Measurements from ENCODE around the gene CSMD2. TPM values are rescaled to one million over a fixed set of nuclear protein-coding genes. Genes with fewer than 3 reads are reported as not detected.

The CSMD2 gene
- total and polyA plus RNA-seq, 4 donors = 0.25 to 2.4 (median 1.7) TPM

GRCh38 chr1:33805988-33806387 lies 359.0 kb downstream of the CSMD2 start:
- intact Hi-C loops (cut with DNase I) = no loop called here

GRCh38 chr1:33802268-33802667 lies 362.8 kb downstream of the CSMD2 start:
- Histone ChIP-seq H3K4me3 (ENCODE audit: low read length in 2 of 2) (no peak overlapping the region), H3K27ac (ENCODE audit: low read depth in 1 of 2, low read length in 2 of 2) (no peak overlapping the region), H3K36me3 (ENCODE audit: control insufficient read depth in 1 of 2, insufficient read depth in 2 of 2, low read length in 1 of 2) (no peaks in the 10 kb centered on the region), H3K27me3 (ENCODE audit: control insufficient read depth in 1 of 2, insufficient read depth in 2 of 2, low read length in 1 of 2) (no peaks in the 10 kb centered on the region), H3K4me1 (ENCODE audit: control insufficient read depth in 1 of 2, insufficient read depth in 2 of 2, low read length in 2 of 2) (no peaks in the 10 kb centered on the region), H3K9me3 (ENCODE audit: control insufficient read depth, low read length) (peaks cover 10% of the 10 kb centered on the region)
- DNase-seq (no peak), ATAC-seq (ENCODE audit: low FRiP score) (no peak)
- 95 to 96% methylated on average over 2 of the region's 2 CpGs for WGBS, 2 donors
- intact Hi-C loops (cut with DNase I) = no loop called here

More at GRCh38 chr1:33805988-33806387, 359.0 kb downstream of the CSMD2 start:
- H3K27me3 ChIP-seq (ENCODE audit: control insufficient read depth in 1 of 2, insufficient read depth in 2 of 2, low read length in 1 of 2) = no peaks in the 10 kb centered on the region
- DNase-seq (no peak), ATAC-seq (ENCODE audit: low FRiP score) (no peak)
- no peak overlapping the region for H3K4me3 ChIP-seq (ENCODE audit: low read length in 2 of 2)
- H3K4me1 ChIP-seq (ENCODE audit: control insufficient read depth in 1 of 2, insufficient read depth in 2 of 2, low read length in 2 of 2) = no peaks in the 10 kb centered on the region
- H3K36me3 ChIP-seq (ENCODE audit: control insufficient read depth in 1 of 2, insufficient read depth in 2 of 2, low read length in 1 of 2) = no peaks in the 10 kb centered on the region
- WGBS, 2 donors = 86 to 87% methylated on average over 3 of the region's 3 CpGs
- peaks cover 3% of the 10 kb centered on the region for H3K9me3 ChIP-seq (ENCODE audit: control insufficient read depth, low read length)
- no peak overlapping the region for H3K27ac ChIP-seq (ENCODE audit: low read depth in 1 of 2, low read length in 2 of 2)

GRCh38 chr1:33797849-33798248 lies 367.2 kb downstream of the CSMD2 start:
- Histone ChIP-seq H3K36me3 (ENCODE audit: control insufficient read depth in 1 of 2, insufficient read depth in 2 of 2, low read length in 1 of 2) (no peaks in the 10 kb centered on the region), H3K4me1 (ENCODE audit: control insufficient read depth in 1 of 2, insufficient read depth in 2 of 2, low read length in 2 of 2) (no peaks in the 10 kb centered on the region), H3K27me3 (ENCODE audit: control insufficient read depth in 1 of 2, insufficient read depth in 2 of 2, low read length in 1 of 2) (no peaks in the 10 kb centered on the region), H3K27ac (ENCODE audit: low read depth in 1 of 2, low read length in 2 of 2) (no peak overlapping the region), H3K9me3 (ENCODE audit: control insufficient read depth, low read length) (peaks cover 7% of the 10 kb centered on the region), H3K4me3 (ENCODE audit: low read length in 2 of 2) (no peak overlapping the region)
- no peak for ATAC-seq (ENCODE audit: low FRiP score)
- intact Hi-C loops (cut with DNase I) = no loop called here
- no peak for DNase-seq
- 81% methylated on average over 6 of the region's 6 CpGs for whole genome bisulfite sequencing, 2 donors

GRCh38 chr1:33792651-33793050 lies 372.4 kb downstream of the CSMD2 start:
- Histone ChIP-seq H3K27ac (ENCODE audit: low read depth in 1 of 2, low read length in 2 of 2) (no peak overlapping the region), H3K36me3 (ENCODE audit: control insufficient read depth in 1 of 2, insufficient read depth in 2 of 2, low read length in 1 of 2) (no peaks in the 10 kb centered on the region), H3K4me1 (ENCODE audit: control insufficient read depth in 1 of 2, insufficient read depth in 2 of 2, low read length in 2 of 2) (no peaks in the 10 kb centered on the region), H3K4me3 (ENCODE audit: low read length in 2 of 2) (no peak overlapping the region), H3K27me3 (ENCODE audit: control insufficient read depth in 1 of 2, insufficient read depth in 2 of 2, low read length in 1 of 2) (no peaks in the 10 kb centered on the region), H3K9me3 (ENCODE audit: control insufficient read depth, low read length) (peaks cover 4% of the 10 kb centered on the region)
- ATAC-seq (ENCODE audit: low FRiP score) = no peak
- WGBS, 2 donors = 23 to 40% methylated on average over 4 of the region's 4 CpGs
- DNase-seq = no peak
- intact Hi-C loops (cut with DNase I) = no loop called here

GRCh38 chr1:33792216-33792615 lies 372.8 kb downstream of the CSMD2 start:
- WGBS, 2 donors = 79 to 84% methylated on average over 4 of the region's 4 CpGs
- Histone ChIP-seq H3K27me3 (ENCODE audit: control insufficient read depth in 1 of 2, insufficient read depth in 2 of 2, low read length in 1 of 2) (no peaks in the 10 kb centered on the region), H3K4me3 (ENCODE audit: low read length in 2 of 2) (no peak overlapping the region), H3K4me1 (ENCODE audit: control insufficient read depth in 1 of 2, insufficient read depth in 2 of 2, low read length in 2 of 2) (no peaks in the 10 kb centered on the region), H3K9me3 (ENCODE audit: control insufficient read depth, low read length) (no peaks in the 10 kb centered on the region), H3K27ac (ENCODE audit: low read depth in 1 of 2, low read length in 2 of 2) (no peak overlapping the region), H3K36me3 (ENCODE audit: control insufficient read depth in 1 of 2, insufficient read depth in 2 of 2, low read length in 1 of 2) (no peaks in the 10 kb centered on the region)
- intact Hi-C loops (cut with DNase I) = no loop called here
- DNase-seq = no peak
- no peak for ATAC-seq (ENCODE audit: low FRiP score)

GRCh38 chr1:33791251-33791650 lies 373.8 kb downstream of the CSMD2 start:
- H3K4me3 ChIP-seq (ENCODE audit: low read length in 2 of 2) = no peak overlapping the region
- intact Hi-C loops (cut with DNase I) = no loop called here
- H3K4me1 ChIP-seq (ENCODE audit: control insufficient read depth in 1 of 2, insufficient read depth in 2 of 2, low read length in 2 of 2) = no peaks in the 10 kb centered on the region
- no peak overlapping the region for H3K27ac ChIP-seq (ENCODE audit: low read depth in 1 of 2, low read length in 2 of 2)
- no peaks in the 10 kb centered on the region for H3K36me3 ChIP-seq (ENCODE audit: control insufficient read depth in 1 of 2, insufficient read depth in 2 of 2, low read length in 1 of 2)
- 95% methylated on average over 2 of the region's 2 CpGs for WGBS, 2 donors
- no peaks in the 10 kb centered on the region for H3K9me3 ChIP-seq (ENCODE audit: control insufficient read depth, low read length)
- DNase-seq (no peak), ATAC-seq (ENCODE audit: low FRiP score) (no peak)
- H3K27me3 ChIP-seq (ENCODE audit: control insufficient read depth in 1 of 2, insufficient read depth in 2 of 2, low read length in 1 of 2) = no peaks in the 10 kb centered on the region

- WGBS, 2 donors = 81 to 89% methylated on average over 1 of the region's 1 CpG
- ATAC-seq (ENCODE audit: low FRiP score) = no peak
- intact Hi-C loops (cut with DNase I) = no loop called here
These were observed 374.5 kb downstream of the CSMD2 start for GRCh38 chr1:33790577-33790976.

GRCh38 chr1:33784876-33785275 lies 380.2 kb downstream of the CSMD2 start:
- Histone ChIP-seq H3K4me1 (ENCODE audit: control insufficient read depth in 1 of 2, insufficient read depth in 2 of 2, low read length in 2 of 2) (no peaks in the 10 kb centered on the region), H3K27me3 (ENCODE audit: control insufficient read depth in 1 of 2, insufficient read depth in 2 of 2, low read length in 1 of 2) (no peaks in the 10 kb centered on the region), H3K9me3 (ENCODE audit: control insufficient read depth, low read length) (no peaks in the 10 kb centered on the region), H3K4me3 (ENCODE audit: low read length in 2 of 2) (no peak overlapping the region), H3K36me3 (ENCODE audit: control insufficient read depth in 1 of 2, insufficient read depth in 2 of 2, low read length in 1 of 2) (no peaks in the 10 kb centered on the region), H3K27ac (ENCODE audit: low read depth in 1 of 2, low read length in 2 of 2) (no peak overlapping the region)
- intact Hi-C loops (cut with DNase I) = no loop called here
- DNase-seq = no peak
- WGBS, 2 donors = 82 to 85% methylated on average over 3 of the region's 3 CpGs
- ATAC-seq (ENCODE audit: low FRiP score) = no peak

More at GRCh38 chr1:33790577-33790976, 374.5 kb downstream of the CSMD2 start:
- H3K27ac ChIP-seq (ENCODE audit: low read depth in 1 of 2, low read length in 2 of 2) = no peak overlapping the region
- no peaks in the 10 kb centered on the region for H3K4me1 ChIP-seq (ENCODE audit: control insufficient read depth in 1 of 2, insufficient read depth in 2 of 2, low read length in 2 of 2)
- H3K4me3 ChIP-seq (ENCODE audit: low read length in 2 of 2) = no peak overlapping the region
- no peaks in the 10 kb centered on the region for H3K36me3 ChIP-seq (ENCODE audit: control insufficient read depth in 1 of 2, insufficient read depth in 2 of 2, low read length in 1 of 2)
- H3K27me3 ChIP-seq (ENCODE audit: control insufficient read depth in 1 of 2, insufficient read depth in 2 of 2, low read length in 1 of 2) = no peaks in the 10 kb centered on the region
- no peaks in the 10 kb centered on the region for H3K9me3 ChIP-seq (ENCODE audit: control insufficient read depth, low read length)
- DNase-seq = no peak

GRCh38 chr1:33782776-33783175 lies 382.3 kb downstream of the CSMD2 start:
- intact Hi-C loops (cut with DNase I) = no loop called here
- no peak overlapping the region for H3K27ac ChIP-seq (ENCODE audit: low read depth in 1 of 2, low read length in 2 of 2)
- no peaks in the 10 kb centered on the region for H3K27me3 ChIP-seq (ENCODE audit: control insufficient read depth in 1 of 2, insufficient read depth in 2 of 2, low read length in 1 of 2)
- 91 to 94% methylated on average over 7 of the region's 7 CpGs for WGBS, 2 donors
- H3K36me3 ChIP-seq (ENCODE audit: control insufficient read depth in 1 of 2, insufficient read depth in 2 of 2, low read length in 1 of 2) = no peaks in the 10 kb centered on the region
- no peaks in the 10 kb centered on the region for H3K9me3 ChIP-seq (ENCODE audit: control insufficient read depth, low read length)
- no peaks in the 10 kb centered on the region for H3K4me1 ChIP-seq (ENCODE audit: control insufficient read depth in 1 of 2, insufficient read depth in 2 of 2, low read length in 2 of 2)
- H3K4me3 ChIP-seq (ENCODE audit: low read length in 2 of 2) = no peak overlapping the region
- ATAC-seq (ENCODE audit: low FRiP score) = no peak
- DNase-seq = no peak
